GM21423 (cell line): ENCODE results near the gene FOXD3.
"Not testable (repeated sequence)": the region's sequence is repeated elsewhere in the genome, so short reads cannot be mapped to it uniquely, and the experiment has no call there.

Source experiments
- ATAC-seq: cut with Tn5 transposase; IDR thresholded peaks from one replicate; pipeline ENCODE4 v1.9.1; 2021; ENCODE audit warnings: mild to moderate bottlenecking, moderate library complexity; ENCODE audit not compliant: unreplicated experiment

Gene FOXD3

DNA sequence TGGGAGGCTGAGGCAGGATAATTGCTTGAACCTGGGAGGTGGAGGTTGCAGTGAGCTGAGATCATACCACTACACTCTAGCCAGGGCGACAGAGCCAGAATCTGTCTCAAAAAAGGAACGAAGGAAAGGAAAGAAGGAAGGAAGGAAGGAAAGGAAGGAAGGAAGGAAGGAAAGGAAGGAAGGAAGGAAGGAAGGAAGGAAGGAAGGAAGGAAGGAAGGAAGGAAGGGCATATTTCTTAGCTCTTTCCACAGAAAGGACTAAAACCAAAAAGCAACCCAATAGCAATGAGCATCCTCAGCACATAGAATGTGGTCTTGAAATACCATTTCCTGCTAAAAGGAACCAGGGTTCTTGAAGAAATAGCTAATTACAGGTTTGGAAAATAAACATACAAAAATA is 33.9 kb downstream of the FOXD3 start:
- not testable (repeated sequence) for ATAC-seq

DNA sequence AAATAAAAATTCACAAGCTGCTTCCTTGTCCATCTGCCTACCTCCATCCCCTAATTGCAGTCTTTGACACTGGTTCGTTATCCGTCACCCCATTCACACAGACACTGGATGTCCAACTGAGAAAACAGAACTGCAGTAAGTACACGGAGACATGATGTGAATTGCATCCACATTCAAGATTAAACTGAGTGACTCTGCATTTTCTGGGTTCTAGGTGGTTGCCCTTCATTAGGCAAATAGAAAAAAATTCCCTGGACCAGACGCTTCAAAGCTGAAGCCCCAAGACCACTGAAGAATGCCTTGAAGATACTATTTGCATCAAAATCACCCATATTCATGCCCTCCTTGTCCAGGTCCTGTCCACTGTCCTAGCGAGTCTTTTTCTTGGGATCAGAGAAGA is 37.2 kb downstream of the FOXD3 start:
- ATAC-seq = no peak

DNA sequence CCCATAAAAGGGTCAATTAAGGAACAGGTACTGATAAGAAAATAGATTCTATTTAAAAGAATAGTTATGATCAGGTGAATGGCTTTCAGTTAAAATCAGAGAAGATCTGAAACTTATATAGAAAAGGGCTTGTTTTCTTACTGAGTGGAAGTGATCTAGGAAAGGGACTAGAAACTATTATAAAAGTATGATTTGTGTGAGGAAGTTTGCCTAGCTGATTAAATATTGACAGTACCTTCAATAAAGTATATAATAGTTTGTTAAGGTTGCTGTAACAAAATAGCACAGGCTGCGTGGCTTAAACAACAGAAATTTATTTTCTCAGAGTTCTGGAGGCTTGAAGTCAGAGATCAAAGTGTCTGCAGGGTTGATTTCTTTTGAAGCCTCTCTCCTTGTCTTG is 39.7 kb downstream of the FOXD3 start:
- ATAC-seq = no peak

DNA sequence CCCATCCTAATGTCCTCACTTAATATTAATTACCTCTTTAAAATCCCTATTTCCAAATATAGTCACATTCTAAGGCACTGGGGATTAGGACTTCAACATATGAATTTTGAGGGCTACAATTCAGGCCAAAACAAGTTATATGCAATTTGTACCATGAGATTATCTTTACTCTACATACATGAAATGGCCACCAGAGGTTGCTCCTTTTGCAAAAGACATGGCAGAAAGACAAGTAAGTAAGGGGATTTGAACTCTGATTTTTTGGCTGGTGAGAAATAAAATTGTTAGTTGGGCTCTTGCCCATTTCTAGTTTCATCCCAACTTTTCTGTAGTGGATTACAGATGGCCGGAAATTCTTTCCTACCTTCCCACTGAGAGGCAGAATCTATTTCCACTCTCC is 40.2 kb downstream of the FOXD3 start:
- ATAC-seq = no peak

DNA sequence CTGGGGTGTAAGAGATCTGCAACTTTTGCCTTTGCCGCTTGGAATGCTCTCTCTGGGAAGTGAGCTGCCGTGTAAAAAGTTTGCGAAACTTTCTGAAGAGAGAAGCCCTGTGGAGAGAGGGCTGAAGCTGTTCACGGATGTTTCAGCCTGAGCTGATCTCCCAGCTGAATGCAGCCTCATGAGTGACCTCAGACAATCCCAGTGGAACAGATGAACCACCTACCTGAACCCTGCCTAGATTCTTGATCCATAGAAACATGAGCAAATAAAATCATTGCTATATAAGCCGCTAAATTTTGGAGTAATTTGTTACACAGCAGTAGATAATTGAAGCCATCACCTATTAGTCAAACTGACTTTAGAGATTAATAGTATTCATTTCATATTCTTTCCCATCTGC is 40.6 kb downstream of the FOXD3 start:
- ATAC-seq = no peak

DNA sequence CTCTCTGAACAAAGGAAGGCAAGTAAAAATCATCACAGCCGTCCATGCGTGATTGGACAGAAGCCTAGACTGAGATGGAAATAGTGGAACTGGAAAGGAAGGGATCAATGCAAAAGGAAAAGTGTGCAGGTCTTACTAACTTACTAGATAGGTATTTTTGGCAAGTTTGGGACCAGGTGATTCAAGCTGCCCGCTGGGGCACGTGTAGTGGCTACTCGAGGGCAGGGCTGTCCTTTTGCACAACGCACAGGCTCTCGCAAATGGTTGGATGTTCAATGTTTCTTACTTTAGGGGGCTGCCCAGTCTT is 44.5 kb downstream of the FOXD3 start:
- no peak for ATAC-seq

DNA sequence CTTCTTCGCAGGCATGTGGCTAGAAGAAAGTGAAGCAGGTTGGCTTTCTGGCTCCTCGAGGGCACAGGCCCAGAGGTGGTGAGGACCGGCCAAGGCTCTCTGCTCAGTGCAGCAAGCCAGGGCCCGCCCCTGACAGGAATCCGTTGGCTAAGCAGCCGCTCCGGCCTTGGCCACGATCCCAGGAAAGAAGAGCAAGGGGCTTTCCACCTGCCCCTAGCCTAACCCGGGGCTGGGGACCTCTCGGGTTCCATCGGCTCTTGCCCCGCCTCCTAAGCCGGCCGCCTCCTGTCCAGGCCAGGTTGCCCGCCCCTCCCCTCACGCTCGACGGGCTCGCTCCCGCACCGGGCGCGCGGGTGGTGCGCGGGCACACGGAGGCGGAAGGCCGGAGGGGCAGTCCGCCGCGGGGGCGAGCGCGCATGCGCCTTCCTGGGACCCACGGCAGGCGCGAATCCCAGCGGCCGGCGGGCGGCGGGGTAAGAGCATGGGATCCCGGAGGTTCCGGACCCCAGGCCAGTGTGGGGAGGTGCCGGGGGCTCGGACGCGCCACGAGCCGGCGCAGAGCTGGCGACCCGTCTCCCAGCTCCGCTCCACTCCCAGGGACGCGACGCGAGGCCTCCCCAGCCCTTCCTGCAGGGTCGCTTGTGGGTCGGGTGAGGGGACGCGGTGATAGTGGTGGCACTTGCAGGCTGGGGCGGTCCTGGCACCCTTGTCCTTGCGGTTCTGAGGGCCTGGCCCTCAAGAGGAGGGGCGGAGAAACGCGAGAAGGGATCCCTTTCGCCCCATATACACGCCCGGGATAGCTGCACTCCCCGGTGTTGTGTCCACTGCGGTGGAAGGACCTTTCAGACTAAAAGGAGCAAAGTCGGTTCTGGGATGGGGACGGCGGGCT is 45.1 kb downstream of the FOXD3 start, which contains the start of gene ALG6:
Gene ALG6 (plus strand): TSS at position 413 of the 889 bp plus-strand sequence. CDS start 3,351 bp downstream, outside the sequence.
- ATAC-seq = peak; percentile 97

DNA sequence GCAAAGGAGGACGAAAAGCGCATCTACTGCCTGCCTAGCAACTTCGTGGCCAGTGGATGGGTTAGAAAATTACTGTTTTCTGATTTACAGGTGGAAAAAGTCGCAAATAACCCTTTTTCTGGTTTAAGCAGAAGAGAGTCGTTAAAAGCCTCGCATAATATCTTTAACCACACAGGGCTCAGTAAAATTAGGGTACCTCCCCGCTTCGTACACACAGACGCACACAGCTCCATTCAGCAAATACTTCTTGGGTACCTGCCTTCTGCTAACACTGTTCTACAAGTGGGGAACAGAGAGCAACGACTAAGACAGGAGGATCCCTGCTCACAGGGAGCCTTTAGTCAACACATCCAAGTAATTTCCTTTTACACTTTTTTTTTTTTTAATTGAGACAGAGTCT is 45.8 kb downstream of the FOXD3 start:
- no peak for ATAC-seq
